Measurements from ENCODE around the gene LMNTD2. TPM values are rescaled to one million over a fixed set of nuclear protein-coding genes. Genes with fewer than 3 reads are reported as not detected.

LMNTD2 gene
- total RNA-seq, 2 donors from 2014 or later = 6.0 to 12.9 TPM

GRCh38 chr11:569158-569885 is 8.8 kb upstream of the LMNTD2 start:
- ATAC-seq (no peak), DNase-seq (no peak)
- Histone ChIP-seq H3K9me3 (no peaks in the 10 kb centered on the region), H3K4me3 (peak overlapping the region in 1 of 2 donors; percentile 18), H3K4me1 (peaks cover 19% of the 10 kb centered on the region), H3K27ac (peak overlapping the region in 3 of 4 donors; percentile 53 to 81 (median 72)), H3K36me3 (replicated peaks in 1 of 2; ENCODE audit: insufficient read depth in 1 of 2, low read depth in 2 of 2) (no peaks in the 10 kb centered on the region), H3K27me3 (no peaks in the 10 kb centered on the region)
- TF ChIP-seq CTCF (IDR thresholded peaks at IDR 0.05) = no peak
- no peak for TF ChIP-seq POLR2A (IDR thresholded peaks at IDR 0.05)
- WGBS, 2 donors = 40 to 41% methylated on average over 17 to 36 of the region's 36 CpGs
- intact Hi-C loops (cut with DNase I) = no loop called here

- Histone ChIP-seq H3K4me1 (peaks cover 25% of the 10 kb centered on the region), H3K4me3 (peak overlapping the region in 1 of 2 donors; percentile 18), H3K27me3 (no peaks in the 10 kb centered on the region), H3K9me3 (no peaks in the 10 kb centered on the region), H3K36me3 (replicated peaks in 1 of 2; ENCODE audit: insufficient read depth in 1 of 2, low read depth in 2 of 2) (no peaks in the 10 kb centered on the region), H3K27ac (peak overlapping the region; percentile 53 to 81 (median 76))
- intact Hi-C loops (cut with DNase I) = no loop called here
- peak; percentile 95 to 96 (median 95) for DNase-seq
- 0% methylated on average over 6 to 78 of the region's 123 CpGs for WGBS, 2 donors
- peak; percentile 95 for ATAC-seq
- TF ChIP-seq POLR2A (IDR thresholded peaks at IDR 0.05) (peak in 1 of 3 donors; percentile 20), CTCF (IDR thresholded peaks at IDR 0.05) (peak in 2 of 7 experiments; percentile 19 to 24)
These were observed 8.0 kb upstream of the LMNTD2 start for GRCh38 chr11:568306-569157.

- WGBS, 2 donors = 35 to 47% methylated on average over 5 to 29 of the region's 41 CpGs
- DNase-seq (peak in 1 of 4 donors; percentile 29), ATAC-seq (no peak)
- Histone ChIP-seq H3K4me1 (peaks cover 32% of the 10 kb centered on the region), H3K27me3 (no peaks in the 10 kb centered on the region), H3K27ac (peak overlapping the region; percentile 41 to 81 (median 76)), H3K9me3 (no peaks in the 10 kb centered on the region), H3K36me3 (replicated peaks in 1 of 2; ENCODE audit: insufficient read depth in 1 of 2, low read depth in 2 of 2) (no peaks in the 10 kb centered on the region), H3K4me3 (no peak overlapping the region)
- intact Hi-C loops (cut with DNase I) = no loop called here
- TF ChIP-seq POLR2A (IDR thresholded peaks at IDR 0.05) (no peak), CTCF (IDR thresholded peaks at IDR 0.05) (no peak)
These were observed 7.2 kb upstream of the LMNTD2 start for GRCh38 chr11:567629-568292.

- Histone ChIP-seq H3K27me3 (no peaks in the 10 kb centered on the region), H3K9me3 (no peaks in the 10 kb centered on the region), H3K36me3 (replicated peaks in 1 of 2; ENCODE audit: insufficient read depth in 1 of 2, low read depth in 2 of 2) (no peaks in the 10 kb centered on the region), H3K4me1 (peaks cover 39% of the 10 kb centered on the region), H3K4me3 (no peak overlapping the region), H3K27ac (peak overlapping the region; percentile 41 to 81 (median 76))
- no peak for DNase-seq
- TF ChIP-seq CTCF (IDR thresholded peaks at IDR 0.05) = no peak
- TF ChIP-seq POLR2A (IDR thresholded peaks at IDR 0.05) = no peak
- ATAC-seq = no peak
- intact Hi-C loops (cut with DNase I) = no loop called here
- 87 to 88% methylated on average over 6 to 16 of the region's 18 CpGs for WGBS, 2 donors
These were observed 6.6 kb upstream of the LMNTD2 start for GRCh38 chr11:567011-567628.
